Measurements from ENCODE around the gene PHOX2A.

Gene PHOX2A

DNA sequence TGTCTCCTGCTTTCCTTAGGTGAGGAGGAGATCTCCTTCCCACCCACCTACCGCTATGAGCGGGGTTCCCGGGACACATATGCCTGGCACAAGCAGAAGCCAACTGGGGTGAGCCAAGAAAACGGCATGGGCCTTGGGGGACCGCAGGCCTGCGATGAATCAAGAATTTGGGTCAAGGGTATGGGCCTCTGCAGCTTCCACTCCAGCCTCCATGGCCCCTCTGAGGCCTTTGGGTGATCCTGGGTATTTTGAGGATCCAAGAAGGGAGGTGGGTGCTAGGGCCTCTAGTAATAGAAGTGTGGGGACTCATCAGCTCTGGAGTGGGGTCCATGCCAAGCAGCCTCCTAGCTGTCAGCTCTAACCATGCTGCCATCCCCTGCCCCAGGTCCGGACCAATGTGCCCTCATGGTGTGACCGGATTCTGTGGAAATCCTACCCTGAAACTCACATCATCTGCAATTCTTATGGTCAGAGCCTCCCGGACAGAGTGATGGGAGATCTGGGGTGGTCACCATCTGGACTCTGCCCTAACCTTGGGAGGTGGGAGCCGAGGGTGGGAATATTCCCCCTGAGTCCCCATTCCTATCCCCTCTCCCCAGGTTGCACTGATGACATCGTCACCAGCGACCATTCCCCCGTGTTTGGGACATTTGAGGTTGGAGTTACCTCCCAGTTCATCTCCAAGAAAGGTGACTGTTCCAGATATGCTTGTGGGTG, 10.8 kb downstream of the PHOX2A start:
- H3K27ac ChIP-seq (replicated peaks): no peak overlapping the region
- no peak overlapping the region for H3K4me3 ChIP-seq (replicated peaks; ENCODE audit: insufficient read depth, low read length)
- H3K27me3 ChIP-seq (ENCODE audit: insufficient read depth, poor library complexity, severe bottlenecking): no peaks in the 10 kb centered on the region
- DNase-seq (ENCODE audit: low read depth in 1 of 2, low spot score in 1 of 2): no peak
- TF ChIP-seq POLR2AphosphoS5 (IDR thresholded peaks at IDR 0.05; ENCODE audit: low read depth): no peak
- TF ChIP-seq, protein P1, sequence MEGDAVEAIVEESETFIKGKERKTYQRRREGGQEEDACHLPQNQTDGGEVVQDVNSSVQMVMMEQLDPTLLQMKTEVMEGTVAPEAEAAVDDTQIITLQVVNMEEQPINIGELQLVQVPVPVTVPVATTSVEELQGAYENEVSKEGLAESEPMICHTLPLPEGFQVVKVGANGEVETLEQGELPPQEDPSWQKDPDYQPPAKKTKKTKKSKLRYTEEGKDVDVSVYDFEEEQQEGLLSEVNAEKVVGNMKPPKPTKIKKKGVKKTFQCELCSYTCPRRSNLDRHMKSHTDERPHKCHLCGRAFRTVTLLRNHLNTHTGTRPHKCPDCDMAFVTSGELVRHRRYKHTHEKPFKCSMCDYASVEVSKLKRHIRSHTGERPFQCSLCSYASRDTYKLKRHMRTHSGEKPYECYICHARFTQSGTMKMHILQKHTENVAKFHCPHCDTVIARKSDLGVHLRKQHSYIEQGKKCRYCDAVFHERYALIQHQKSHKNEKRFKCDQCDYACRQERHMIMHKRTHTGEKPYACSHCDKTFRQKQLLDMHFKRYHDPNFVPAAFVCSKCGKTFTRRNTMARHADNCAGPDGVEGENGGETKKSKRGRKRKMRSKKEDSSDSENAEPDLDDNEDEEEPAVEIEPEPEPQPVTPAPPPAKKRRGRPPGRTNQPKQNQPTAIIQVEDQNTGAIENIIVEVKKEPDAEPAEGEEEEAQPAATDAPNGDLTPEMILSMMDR (IDR thresholded peaks at IDR 0.05; ENCODE audit: insufficient read depth, low read length): no peak
- TF ChIP-seq, protein P2, sequence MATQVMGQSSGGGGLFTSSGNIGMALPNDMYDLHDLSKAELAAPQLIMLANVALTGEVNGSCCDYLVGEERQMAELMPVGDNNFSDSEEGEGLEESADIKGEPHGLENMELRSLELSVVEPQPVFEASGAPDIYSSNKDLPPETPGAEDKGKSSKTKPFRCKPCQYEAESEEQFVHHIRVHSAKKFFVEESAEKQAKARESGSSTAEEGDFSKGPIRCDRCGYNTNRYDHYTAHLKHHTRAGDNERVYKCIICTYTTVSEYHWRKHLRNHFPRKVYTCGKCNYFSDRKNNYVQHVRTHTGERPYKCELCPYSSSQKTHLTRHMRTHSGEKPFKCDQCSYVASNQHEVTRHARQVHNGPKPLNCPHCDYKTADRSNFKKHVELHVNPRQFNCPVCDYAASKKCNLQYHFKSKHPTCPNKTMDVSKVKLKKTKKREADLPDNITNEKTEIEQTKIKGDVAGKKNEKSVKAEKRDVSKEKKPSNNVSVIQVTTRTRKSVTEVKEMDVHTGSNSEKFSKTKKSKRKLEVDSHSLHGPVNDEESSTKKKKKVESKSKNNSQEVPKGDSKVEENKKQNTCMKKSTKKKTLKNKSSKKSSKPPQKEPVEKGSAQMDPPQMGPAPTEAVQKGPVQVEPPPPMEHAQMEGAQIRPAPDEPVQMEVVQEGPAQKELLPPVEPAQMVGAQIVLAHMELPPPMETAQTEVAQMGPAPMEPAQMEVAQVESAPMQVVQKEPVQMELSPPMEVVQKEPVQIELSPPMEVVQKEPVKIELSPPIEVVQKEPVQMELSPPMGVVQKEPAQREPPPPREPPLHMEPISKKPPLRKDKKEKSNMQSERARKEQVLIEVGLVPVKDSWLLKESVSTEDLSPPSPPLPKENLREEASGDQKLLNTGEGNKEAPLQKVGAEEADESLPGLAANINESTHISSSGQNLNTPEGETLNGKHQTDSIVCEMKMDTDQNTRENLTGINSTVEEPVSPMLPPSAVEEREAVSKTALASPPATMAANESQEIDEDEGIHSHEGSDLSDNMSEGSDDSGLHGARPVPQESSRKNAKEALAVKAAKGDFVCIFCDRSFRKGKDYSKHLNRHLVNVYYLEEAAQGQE (IDR thresholded peaks at IDR 0.05; ENCODE audit: insufficient replicate concordance, low read depth): no peak
- no peak for TF ChIP-seq SPI1 (IDR thresholded peaks at IDR 0.05; ENCODE audit: borderline replicate concordance, low read depth)
- no peak for TF ChIP-seq GABPA (IDR thresholded peaks at IDR 0.05; ENCODE audit: low read depth)

DNA sequence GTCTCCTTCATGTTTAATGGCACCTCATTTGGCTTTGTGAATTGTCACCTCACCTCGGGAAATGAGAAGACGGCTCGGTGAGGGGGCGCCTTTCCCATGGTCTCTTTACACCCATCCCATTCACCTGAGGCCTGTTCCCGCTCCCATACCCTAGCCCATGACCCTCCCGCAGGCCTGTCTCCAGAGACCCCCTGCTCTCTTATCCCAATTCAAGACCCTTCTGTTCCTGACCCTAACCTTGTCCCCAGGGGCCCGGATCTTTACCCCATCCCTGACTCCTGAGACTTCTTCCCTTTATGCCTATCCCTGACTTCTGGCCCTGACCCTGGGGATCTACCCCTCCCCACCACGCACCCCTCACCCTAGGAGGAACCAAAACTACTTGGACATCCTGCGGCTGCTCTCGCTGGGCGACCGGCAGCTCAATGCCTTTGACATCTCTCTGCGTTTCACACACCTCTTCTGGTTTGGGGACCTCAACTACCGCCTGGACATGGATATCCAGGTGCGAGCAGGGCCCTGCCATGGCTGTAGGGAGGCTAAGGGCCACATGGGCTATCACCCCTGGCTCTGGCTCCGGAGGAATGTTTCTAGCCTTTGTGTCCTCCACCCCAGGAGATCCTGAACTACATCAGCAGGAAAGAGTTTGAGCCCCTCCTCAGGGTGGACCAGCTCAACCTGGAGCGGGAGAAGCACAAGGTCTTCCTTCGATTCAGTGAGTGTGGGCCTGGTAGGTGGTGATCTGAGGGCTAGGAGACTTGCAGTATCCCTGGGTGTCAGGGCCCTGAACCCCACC, 11.5 kb downstream of the PHOX2A start:
- DNase-seq (ENCODE audit: low read depth in 1 of 2, low spot score in 1 of 2): no peak
- no peak overlapping the region for H3K27ac ChIP-seq (replicated peaks)
- H3K4me3 ChIP-seq (replicated peaks; ENCODE audit: insufficient read depth, low read length): no peak overlapping the region
- TF ChIP-seq, protein P2 (IDR thresholded peaks at IDR 0.05; ENCODE audit: insufficient replicate concordance, low read depth): no peak
- TF ChIP-seq GABPA (IDR thresholded peaks at IDR 0.05; ENCODE audit: low read depth) (no peak), POLR2AphosphoS5 (IDR thresholded peaks at IDR 0.05; ENCODE audit: low read depth) (no peak), SPI1 (IDR thresholded peaks at IDR 0.05; ENCODE audit: borderline replicate concordance, low read depth) (no peak)
- TF ChIP-seq, protein P1 (IDR thresholded peaks at IDR 0.05; ENCODE audit: insufficient read depth, low read length): no peak
- no peaks in the 10 kb centered on the region for H3K27me3 ChIP-seq (ENCODE audit: insufficient read depth, poor library complexity, severe bottlenecking)

DNA sequence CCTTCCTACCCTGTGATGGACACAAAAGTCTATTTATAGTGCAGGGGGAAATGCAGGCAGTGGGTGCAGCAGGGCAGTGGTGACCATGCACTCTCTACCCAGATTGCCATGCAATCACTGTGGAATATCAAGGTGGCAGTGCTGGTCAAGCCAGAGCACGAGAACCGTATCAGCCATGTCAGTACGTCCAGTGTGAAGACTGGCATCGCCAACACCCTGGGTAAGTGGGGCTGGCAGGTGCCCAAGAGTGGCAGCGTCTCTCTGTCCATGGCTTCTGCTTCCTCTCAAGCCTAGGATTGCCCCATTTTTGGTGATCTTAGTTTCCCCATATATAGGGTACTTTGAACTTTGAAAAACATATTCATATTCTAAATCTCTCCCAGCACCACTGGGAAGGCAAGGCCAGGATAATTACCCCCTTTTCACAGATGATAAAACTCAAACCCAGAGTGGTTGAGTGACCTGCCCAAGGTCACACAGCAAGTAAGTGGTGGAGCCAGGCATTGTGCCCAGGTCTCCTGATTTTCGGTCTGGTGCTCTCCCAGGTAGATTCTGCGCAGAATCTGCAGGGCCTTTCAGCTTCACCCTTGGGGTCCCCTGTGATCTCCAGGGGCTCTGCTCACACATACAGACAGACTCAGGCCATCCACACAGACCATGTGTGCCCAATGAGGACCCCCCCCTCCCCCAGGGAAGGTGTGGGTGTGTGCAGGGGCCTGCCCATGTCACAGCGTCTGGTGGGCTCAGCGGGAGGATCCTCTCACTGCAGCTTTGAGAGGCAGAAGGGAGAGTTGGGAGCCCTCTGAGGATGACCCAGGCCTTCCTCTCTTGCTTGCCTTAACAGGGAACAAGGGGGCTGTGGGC, 12.3 kb downstream of the PHOX2A start:
- TF ChIP-seq SPI1 (IDR thresholded peaks at IDR 0.05; ENCODE audit: borderline replicate concordance, low read depth) (no peak), GABPA (IDR thresholded peaks at IDR 0.05; ENCODE audit: low read depth) (no peak), POLR2AphosphoS5 (IDR thresholded peaks at IDR 0.05; ENCODE audit: low read depth) (no peak)
- TF ChIP-seq, protein P1 (IDR thresholded peaks at IDR 0.05; ENCODE audit: insufficient read depth, low read length): no peak
- TF ChIP-seq, protein P2 (IDR thresholded peaks at IDR 0.05; ENCODE audit: insufficient replicate concordance, low read depth): no peak
- no peaks in the 10 kb centered on the region for H3K27me3 ChIP-seq (ENCODE audit: insufficient read depth, poor library complexity, severe bottlenecking)
- H3K27ac ChIP-seq (replicated peaks): no peak overlapping the region
- DNase-seq (ENCODE audit: low read depth in 1 of 2, low spot score in 1 of 2): no peak
- no peak overlapping the region for H3K4me3 ChIP-seq (replicated peaks; ENCODE audit: insufficient read depth, low read length)
